ENCODE results near the gene NINL.
"Not testable (repeated sequence)": the region's sequence is repeated elsewhere in the genome, so short reads cannot be mapped to it uniquely, and the experiment has no call there.

Gene NINL

GRCh38 chr20:25584905-25585704 lies at the start of gene NINL:
Gene NINL, minus strand, starts transcription at chr20:25585531. Its CDS starts 58,944 bp downstream, at chr20:25526587.
- no peak for DNase-seq (ENCODE audit: low spot score)

- no peak for DNase-seq (ENCODE audit: low spot score)
These were observed 47.8 kb upstream of the NINL start for GRCh38 chr20:25632940-25633790.

- not testable (repeated sequence) for DNase-seq (ENCODE audit: low spot score)
These were observed 45.3 kb upstream of the NINL start for GRCh38 chr20:25630615-25631014.

- no peak for DNase-seq (ENCODE audit: low spot score)
These were observed 44.6 kb upstream of the NINL start for GRCh38 chr20:25629816-25630499.

- DNase-seq (ENCODE audit: low spot score): no peak
These were observed 41.4 kb upstream of the NINL start for GRCh38 chr20:25626779-25627178.

GRCh38 chr20:25624500-25624939 lies 39.2 kb upstream of the NINL start:
- DNase-seq (ENCODE audit: low spot score): no peak

GRCh38 chr20:25623736-25624499 lies 38.6 kb upstream of the NINL start, which contains the start of gene NANP:
Gene NANP, minus strand, starts transcription at chr20:25624014. Its CDS starts 66 bp downstream, at chr20:25623948.
- peak; percentile 98 for DNase-seq (ENCODE audit: low spot score)

GRCh38 chr20:25623225-25623735 lies 37.9 kb upstream of the NINL start:
- DNase-seq (ENCODE audit: low spot score): peak; percentile 19

GRCh38 chr20:25622450-25623224 lies 37.3 kb upstream of the NINL start:
- DNase-seq (ENCODE audit: low spot score): no peak

GRCh38 chr20:25622049-25622448 lies 36.7 kb upstream of the NINL start:
- no peak for DNase-seq (ENCODE audit: low spot score)

- no peak for DNase-seq (ENCODE audit: low spot score)
These were observed 34.2 kb upstream of the NINL start for GRCh38 chr20:25619514-25619913.

- no peak for DNase-seq (ENCODE audit: low spot score)
These were observed 23.4 kb upstream of the NINL start for GRCh38 chr20:25608774-25609173.

GRCh38 chr20:25606094-25606695 lies 20.9 kb upstream of the NINL start:
- DNase-seq (ENCODE audit: low spot score): no peak

GRCh38 chr20:25605148-25605547 lies 19.8 kb upstream of the NINL start:
- no peak for DNase-seq (ENCODE audit: low spot score)

- no peak for DNase-seq (ENCODE audit: low spot score)
These were observed 19.3 kb upstream of the NINL start for GRCh38 chr20:25604611-25605010.

- DNase-seq (ENCODE audit: low spot score): not testable (repeated sequence)
These were observed 17.6 kb upstream of the NINL start for GRCh38 chr20:25602914-25603309.

- peak; percentile 38 for DNase-seq (ENCODE audit: low spot score)
These were observed 17.0 kb upstream of the NINL start for GRCh38 chr20:25602191-25602913.

- no peak for DNase-seq (ENCODE audit: low spot score)
These were observed 16.3 kb upstream of the NINL start for GRCh38 chr20:25601659-25602058.

- DNase-seq (ENCODE audit: low spot score): no peak
These were observed 15.3 kb upstream of the NINL start for GRCh38 chr20:25600632-25601031.
